Posterior cingulate gyrus (tissue), 11 donors: ENCODE data around the gene ZDHHC21.

ENCODE experiments used
- DNase-seq, 10 donors: peaks; one replicate each; pipeline versions ENCODE4 v3.0.0 to v3.0.0-alpha.2; 2020 to 2021; ENCODE audit warnings: mixed read lengths in 3 of 10
- intact Hi-C: fragments of 100-400 bp; cut with DNase I; formaldehyde crosslinking; loops from one replicate; pipeline ENCODE4 v1.15.1; 2023

The ZDHHC21 gene

DNA sequence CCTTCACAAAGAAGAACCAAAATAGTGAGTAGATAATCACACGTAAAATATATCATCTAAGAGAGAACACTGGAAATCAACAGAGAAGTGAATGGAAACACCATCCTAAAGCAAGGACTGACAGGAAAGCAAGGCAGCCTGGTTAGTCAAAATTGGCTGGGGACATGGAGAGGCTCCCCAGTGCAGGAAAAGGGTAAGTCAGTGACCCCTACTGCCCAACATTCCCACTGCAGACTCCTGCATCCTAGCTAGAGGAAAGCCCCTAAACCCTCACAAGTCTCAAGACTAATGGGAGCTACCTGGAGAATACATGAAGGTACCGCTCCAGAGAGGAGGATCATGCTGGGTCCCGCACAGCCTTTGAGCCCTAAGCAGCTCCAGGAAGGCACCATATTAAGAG is 60.1 kb downstream of the ZDHHC21 start:
- DNase-seq: no peak
- intact Hi-C loops: no loop called here

- DNase-seq: no peak
- intact Hi-C loops: no loop called here
These were observed 65.7 kb downstream of the ZDHHC21 start for GRCh38 chr9:14627513-14627912.

GRCh38 chr9:14618836-14619420 is 74.3 kb downstream of the ZDHHC21 start:
- no peak for DNase-seq
- intact Hi-C loops: loop anchor here (5.0 kb wide), 2 partner anchors 33 to 148 kb away; no protein-coding TSS in a partner anchor

- intact Hi-C loops: loop anchor here (5.0 kb wide), 2 partner anchors 36 to 151 kb away; no protein-coding TSS in a partner anchor
- no peak for DNase-seq
These were observed 76.8 kb downstream of the ZDHHC21 start for GRCh38 chr9:14616188-14616982.

- DNase-seq: no peak
- intact Hi-C loops: no loop called here
These were observed 84.7 kb downstream of the ZDHHC21 start for GRCh38 chr9:14608540-14608939.

DNA sequence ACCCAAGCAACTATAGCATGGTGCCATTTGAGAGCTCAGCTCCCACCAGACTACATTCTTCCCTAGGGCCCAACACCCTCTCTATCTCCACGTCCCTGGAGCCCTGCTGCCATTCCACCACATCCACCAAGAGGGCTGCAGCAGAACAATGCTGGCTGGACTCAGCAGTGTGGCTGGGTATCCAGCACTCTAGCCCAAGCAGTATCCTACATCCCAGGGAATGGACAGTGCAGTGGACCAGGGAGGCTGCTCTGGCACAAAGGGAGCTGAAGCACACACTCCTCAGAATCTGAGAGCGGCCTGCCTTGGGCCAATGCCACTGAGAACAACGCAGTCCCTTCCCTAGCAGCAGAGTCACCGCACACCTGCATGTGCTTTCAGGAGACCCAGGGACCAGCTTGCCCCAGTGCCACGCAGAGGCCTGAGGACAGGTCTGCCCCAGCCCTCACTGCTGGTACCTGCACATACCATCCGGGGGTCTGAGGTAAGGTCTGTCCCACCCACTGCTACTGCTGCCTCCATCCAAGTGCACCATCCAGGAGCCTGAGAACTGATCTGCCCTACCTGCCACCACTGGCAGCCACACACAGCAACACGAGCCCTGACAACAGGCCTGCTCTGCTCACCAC is 95.9 kb downstream of the ZDHHC21 start:
- peak in 1 of 10 donors; percentile 58 for DNase-seq

DNA sequence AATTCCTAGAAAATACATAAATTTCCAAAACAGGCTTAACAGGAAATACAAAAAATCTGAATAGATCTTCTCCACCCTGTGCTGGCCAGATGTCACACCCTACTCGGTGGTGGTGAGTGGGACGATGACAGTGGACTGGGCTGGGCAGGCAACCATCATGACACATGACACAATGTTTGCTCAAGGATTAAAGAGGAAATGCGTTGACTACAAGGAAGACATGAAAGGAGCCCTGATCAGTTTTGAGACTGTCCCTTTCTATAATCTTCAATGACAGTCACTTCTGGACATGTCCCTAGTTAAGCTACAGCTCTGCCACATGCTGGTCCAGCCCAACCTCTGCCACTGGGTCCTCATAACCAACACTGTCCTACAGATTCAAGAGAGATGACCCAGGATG is 99.8 kb downstream of the ZDHHC21 start:
- intact Hi-C loops: no loop called here

More for the DNA sequence above, 95.9 kb downstream of the ZDHHC21 start:
- intact Hi-C loops: no loop called here

GRCh38 chr9:14591411-14591810 is 101.8 kb downstream of the ZDHHC21 start:
- DNase-seq: no peak
- intact Hi-C loops: no loop called here

More for the DNA sequence above, 99.8 kb downstream of the ZDHHC21 start:
- DNase-seq: no peak

DNA sequence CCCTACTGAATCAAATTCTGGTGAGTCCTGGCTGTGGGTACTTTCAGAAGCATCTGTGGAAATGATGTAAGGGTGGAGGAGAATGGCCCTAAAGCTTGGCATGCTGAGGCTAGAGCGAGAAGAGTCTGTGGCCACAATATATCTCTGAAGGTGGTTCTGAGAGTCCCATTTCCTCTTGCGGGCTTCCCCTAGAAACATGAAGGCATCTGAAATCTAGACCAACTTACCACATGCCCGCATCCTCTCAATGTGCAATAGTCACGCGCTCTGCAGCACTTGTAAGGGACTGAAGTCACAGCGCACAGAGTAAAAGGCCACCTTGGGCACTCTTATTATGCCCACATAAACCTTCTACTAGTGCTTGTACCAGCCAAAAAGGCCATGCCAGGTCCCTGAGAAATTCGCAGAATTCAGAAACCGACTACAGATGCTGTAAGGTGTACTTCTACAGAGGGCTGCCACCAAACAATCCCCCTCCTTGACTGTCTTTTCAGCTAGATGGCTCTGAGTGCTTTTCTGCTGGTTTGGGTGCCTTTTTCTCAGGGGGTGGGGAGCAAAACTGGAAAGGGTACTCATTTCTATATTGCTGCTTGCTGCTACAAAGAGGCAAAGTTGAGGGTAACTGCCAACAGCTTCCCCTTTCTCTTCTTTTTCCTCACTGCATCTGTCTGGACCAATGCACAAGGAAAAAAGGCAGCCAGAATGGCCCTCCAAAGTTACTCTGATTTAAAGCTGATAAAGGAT is 107.3 kb downstream of the ZDHHC21 start:
- intact Hi-C loops: no loop called here
- no peak for DNase-seq

DNA sequence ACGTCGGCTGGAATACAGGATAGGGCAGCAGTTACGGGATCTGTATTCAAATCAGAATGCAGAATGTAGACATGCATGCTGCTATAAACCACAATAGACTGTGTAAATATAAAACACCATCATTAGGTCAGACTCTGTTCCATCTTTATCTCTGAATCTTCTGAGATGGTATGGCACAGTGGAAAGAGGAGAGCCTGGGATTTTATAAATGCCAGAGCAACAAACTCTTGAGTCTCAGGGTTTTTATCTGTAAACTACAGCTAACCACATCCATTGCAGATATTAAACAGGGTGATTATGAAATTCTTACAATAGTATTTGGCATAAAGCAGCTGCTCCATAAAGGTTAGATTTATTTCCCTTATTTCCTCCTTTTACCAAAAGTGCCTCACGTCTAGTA is 108.7 kb downstream of the ZDHHC21 start:
- no peak for DNase-seq
- intact Hi-C loops: no loop called here

DNA sequence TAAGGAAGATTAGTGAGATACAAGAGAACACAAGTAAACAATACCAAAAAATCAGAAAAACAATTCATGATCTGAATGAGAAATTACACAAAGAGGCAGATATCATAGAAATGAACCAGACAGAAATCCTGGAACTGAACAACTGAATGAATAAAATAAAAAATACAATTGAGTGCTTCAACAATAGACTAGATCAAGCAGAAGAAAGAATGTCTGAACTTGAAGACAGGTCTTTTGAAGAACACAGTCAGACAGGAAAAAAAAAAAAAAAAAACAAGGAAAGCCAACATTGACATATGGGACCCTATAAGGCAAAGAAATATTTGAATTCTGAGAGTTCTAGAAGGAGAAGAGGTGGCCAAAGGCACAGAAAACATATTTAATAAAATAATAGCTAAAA is 115.2 kb downstream of the ZDHHC21 start:
- intact Hi-C loops: no loop called here
- no peak for DNase-seq

DNA sequence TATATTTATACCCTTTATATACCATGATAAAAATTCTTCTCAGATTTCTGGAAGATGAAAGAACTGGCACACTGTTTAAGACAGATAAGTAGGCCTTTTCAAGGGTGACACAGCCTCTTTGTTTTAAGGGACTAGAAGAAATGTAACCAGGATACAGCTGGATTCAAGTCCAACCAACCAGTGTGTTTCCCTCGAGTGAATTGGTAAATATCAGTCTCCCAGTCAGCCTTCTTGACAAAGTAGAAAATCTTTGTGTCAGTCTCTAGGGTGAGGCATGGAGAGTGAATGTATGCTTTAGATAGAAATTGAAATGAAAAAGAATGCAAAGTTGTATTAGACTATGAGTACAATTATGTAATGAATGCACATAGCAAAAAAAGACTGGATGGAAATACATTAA is 119.1 kb downstream of the ZDHHC21 start:
- DNase-seq: no peak
- intact Hi-C loops: no loop called here

GRCh38 chr9:14573319-14573718 is 119.9 kb downstream of the ZDHHC21 start:
- intact Hi-C loops: no loop called here
- no peak for DNase-seq

GRCh38 chr9:14565352-14566016 is 127.7 kb downstream of the ZDHHC21 start:
- intact Hi-C loops: no loop called here
- no peak for DNase-seq

DNA sequence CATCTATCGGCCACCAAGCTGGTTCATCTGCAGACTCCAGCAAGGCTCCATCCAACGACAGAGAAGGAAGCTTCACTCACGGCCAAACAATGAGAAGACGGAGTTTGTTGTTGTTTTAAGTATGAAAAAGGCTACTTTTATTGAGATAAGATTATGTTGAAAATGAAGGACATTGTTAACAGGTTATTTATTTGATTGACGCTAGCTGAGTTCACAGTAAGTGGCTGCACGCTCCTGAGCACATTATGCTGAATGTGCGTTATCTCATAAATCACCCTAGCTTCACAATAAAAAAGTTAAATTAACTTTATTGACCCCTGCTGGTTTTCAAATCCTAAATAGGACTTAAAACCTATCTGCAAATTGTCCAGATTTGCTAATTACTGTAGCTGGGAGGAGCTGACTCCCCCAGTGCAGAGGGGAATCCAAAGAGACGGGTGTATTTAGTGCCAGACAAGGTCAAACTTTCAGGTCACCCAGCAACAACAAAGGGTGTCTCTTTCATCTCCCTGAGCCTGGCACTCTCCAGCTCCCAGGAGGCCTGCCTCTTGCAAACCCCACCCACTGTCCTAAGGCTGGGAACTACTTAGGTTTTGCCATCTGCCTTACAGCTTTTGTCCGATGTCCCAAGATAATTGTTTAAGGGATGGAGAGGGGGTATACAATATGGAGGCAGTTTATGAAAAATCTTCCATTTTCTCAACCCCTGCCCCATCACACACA is 129.2 kb downstream of the ZDHHC21 start:
- intact Hi-C loops: no loop called here
- no peak for DNase-seq

GRCh38 chr9:14561929-14562405 is 131.3 kb downstream of the ZDHHC21 start:
- intact Hi-C loops: no loop called here
- peak in 1 of 10 donors; percentile 61 for DNase-seq
